ENCODE data around the gene FAM110A.

Gene FAM110A

DNA sequence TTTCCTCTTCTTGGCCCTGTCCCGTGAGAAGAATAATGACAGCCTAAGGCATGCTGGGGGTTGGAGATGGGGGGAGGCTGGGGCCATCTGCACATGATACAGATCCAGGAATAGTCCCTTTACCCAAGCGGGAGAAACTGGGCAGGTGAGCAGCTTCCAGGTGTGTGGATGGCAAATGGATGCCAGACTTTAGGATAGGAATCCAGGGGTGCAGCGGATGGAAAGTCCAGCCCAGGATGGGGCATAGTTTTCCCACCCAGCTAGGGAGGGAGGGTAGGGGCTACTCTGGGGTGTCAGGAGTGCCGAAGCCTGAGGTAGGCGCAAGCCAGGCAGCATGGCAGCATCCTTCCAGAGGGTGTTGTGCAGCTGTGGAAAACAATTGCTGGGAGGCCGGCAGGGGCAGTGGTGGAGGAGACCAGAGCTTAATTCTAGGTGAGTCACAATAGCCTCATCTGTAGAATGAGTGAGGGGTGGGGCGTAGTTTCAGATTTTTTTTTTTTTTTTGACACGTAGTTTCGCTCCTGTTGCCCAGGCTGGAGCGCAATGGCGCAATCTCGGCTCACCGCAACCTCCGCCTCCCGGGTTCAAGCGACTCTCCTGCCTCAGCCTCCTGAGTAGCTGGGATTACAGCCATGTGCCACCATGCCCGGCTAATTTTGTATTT lies 15.4 kb upstream of the FAM110A start:
- DNase-seq (ENCODE audit: extremely low spot score): no peak
- POLR2A ChIA-PET: interaction anchor here (1.2 kb wide), 1 partner anchor 139 kb away, joined by 3 read pairs; no protein-coding TSS in a partner anchor
- TF ChIP-seq TARDBP (IDR thresholded peaks at IDR 0.05): no peak
- no peak for TF ChIP-seq SP1 (IDR thresholded peaks at IDR 0.05)
- TF ChIP-seq LEF1 (IDR thresholded peaks at IDR 0.05; ENCODE audit: borderline replicate concordance): no peak
- no peak for TF ChIP-seq FOXM1 (IDR thresholded peaks at IDR 0.05; ENCODE audit: borderline replicate concordance)
- TF ChIP-seq CTBP1 (IDR thresholded peaks at IDR 0.05; ENCODE audit: borderline replicate concordance): no peak
- no peak for TF ChIP-seq BHLHE40 (IDR thresholded peaks at IDR 0.05; ENCODE audit: borderline replicate concordance)
- no peak for TF ChIP-seq FOXA1 (IDR thresholded peaks at IDR 0.05)
- no peak for TF ChIP-seq FOXK2 (IDR thresholded peaks at IDR 0.05)
- no peak for TF ChIP-seq NFRKB (IDR thresholded peaks at IDR 0.05)
- TF ChIP-seq, protein P1, sequence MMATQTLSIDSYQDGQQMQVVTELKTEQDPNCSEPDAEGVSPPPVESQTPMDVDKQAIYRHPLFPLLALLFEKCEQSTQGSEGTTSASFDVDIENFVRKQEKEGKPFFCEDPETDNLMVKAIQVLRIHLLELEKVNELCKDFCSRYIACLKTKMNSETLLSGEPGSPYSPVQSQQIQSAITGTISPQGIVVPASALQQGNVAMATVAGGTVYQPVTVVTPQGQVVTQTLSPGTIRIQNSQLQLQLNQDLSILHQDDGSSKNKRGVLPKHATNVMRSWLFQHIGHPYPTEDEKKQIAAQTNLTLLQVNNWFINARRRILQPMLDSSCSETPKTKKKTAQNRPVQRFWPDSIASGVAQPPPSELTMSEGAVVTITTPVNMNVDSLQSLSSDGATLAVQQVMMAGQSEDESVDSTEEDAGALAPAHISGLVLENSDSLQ (IDR thresholded peaks at IDR 0.05): no peak
- TF ChIP-seq ELF4 (IDR thresholded peaks at IDR 0.05): no peak
- CTCF ChIA-PET: interaction anchor here (0.7 to 4.2 kb wide), 4 partner anchors 15 to 374 kb away, joined by 3 to 31 read pairs (median 5); partner anchors contain the start of gene FAM110A

DNA sequence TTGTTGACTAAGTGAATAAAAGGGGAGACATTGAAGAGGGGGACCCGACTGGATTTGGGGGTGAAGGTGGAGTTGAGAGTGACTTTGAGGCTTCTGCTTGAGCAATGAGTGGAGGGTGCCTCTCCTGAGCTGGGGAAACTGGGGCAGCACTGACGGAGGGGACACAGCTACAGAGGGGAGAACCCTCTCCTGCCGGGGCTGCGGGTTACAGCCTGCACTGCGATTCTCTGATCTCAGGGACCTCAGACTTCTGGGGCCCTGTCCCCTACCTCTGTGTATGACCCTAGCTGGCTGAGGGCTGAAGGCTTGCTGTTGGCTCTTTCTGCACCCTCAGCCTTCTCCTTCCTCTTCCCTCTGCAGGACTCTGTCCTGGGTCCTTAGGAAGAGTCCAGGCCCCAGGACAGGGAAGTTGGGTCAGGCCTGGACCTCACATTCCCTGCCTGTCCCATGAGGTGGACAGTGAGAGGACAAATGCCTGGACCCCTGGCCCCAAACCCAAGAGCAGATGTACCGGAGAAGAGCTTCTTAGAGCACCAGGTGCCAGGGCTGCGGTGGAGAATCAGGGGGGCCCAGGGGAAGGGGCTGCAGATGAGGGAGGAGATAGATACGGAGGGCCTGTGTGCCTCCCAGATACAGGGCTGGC lies 13.7 kb upstream of the FAM110A start:
- DNase-seq (ENCODE audit: extremely low spot score): no peak
- no peak for TF ChIP-seq SUZ12 (IDR thresholded peaks at IDR 0.05)
- no peak for TF ChIP-seq FOXA1 (IDR thresholded peaks at IDR 0.05)
- no peak for TF ChIP-seq HDGF (IDR thresholded peaks at IDR 0.05; ENCODE audit: borderline replicate concordance)
- no peak for TF ChIP-seq TARDBP (IDR thresholded peaks at IDR 0.05)
- TF ChIP-seq FOXK2 (IDR thresholded peaks at IDR 0.05): no peak
- TF ChIP-seq, protein P1 (IDR thresholded peaks at IDR 0.05): no peak
- no peak for TF ChIP-seq NFRKB (IDR thresholded peaks at IDR 0.05)
- TF ChIP-seq BHLHE40 (IDR thresholded peaks at IDR 0.05; ENCODE audit: borderline replicate concordance): no peak
- no peak for TF ChIP-seq FOXM1 (IDR thresholded peaks at IDR 0.05; ENCODE audit: borderline replicate concordance)
- no peak for TF ChIP-seq CTBP1 (IDR thresholded peaks at IDR 0.05; ENCODE audit: borderline replicate concordance)
- no peak for TF ChIP-seq ZNF384 (IDR thresholded peaks at IDR 0.05)
- ChIA-PET POLR2A (no interaction called here), CTCF (no interaction called here)

DNA sequence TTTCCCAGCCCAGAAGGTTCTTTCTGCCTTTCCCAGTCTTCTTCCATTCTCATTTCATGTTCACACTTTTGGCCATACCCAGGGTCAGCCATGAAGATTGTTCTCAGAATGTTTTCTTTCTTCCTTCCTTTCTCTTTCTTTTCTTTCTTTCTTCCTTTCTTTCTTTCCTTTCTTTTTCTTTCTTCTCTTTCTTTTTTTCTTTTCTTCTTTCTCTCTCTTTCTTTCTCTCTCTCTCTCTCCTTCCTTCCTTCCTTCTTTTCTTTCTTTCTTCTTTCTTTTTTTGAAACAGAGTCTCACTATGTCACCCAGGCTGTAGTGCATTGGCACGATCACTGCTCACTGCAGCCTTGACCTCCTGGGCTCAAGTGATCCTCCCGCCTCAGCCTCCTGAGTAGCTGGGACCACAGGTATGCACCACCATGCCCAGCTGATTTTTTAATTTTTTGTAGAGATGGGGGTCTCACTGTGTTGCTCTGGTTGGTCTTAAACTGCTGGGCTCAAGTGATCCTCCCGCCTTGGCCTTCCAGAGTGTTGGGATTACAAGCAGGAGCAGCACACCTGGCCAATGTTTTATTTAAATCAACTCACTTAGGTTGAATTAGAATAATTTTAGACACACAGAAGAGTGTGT lies 13.1 kb upstream of the FAM110A start:
- ChIA-PET POLR2A (no interaction called here), CTCF (no interaction called here)
- TF ChIP-seq ZNF384 (IDR thresholded peaks at IDR 0.05) (no peak), FOXK2 (IDR thresholded peaks at IDR 0.05) (no peak), CTBP1 (IDR thresholded peaks at IDR 0.05; ENCODE audit: borderline replicate concordance) (no peak), L3MBTL2 (conservative IDR thresholded peaks at IDR 0.05) (no peak), BHLHE40 (IDR thresholded peaks at IDR 0.05; ENCODE audit: borderline replicate concordance) (no peak), FOXA1 (IDR thresholded peaks at IDR 0.05) (no peak), SP1 (IDR thresholded peaks at IDR 0.05) (no peak), LEF1 (IDR thresholded peaks at IDR 0.05; ENCODE audit: borderline replicate concordance) (no peak)
- no peak for DNase-seq (ENCODE audit: extremely low spot score)

DNA sequence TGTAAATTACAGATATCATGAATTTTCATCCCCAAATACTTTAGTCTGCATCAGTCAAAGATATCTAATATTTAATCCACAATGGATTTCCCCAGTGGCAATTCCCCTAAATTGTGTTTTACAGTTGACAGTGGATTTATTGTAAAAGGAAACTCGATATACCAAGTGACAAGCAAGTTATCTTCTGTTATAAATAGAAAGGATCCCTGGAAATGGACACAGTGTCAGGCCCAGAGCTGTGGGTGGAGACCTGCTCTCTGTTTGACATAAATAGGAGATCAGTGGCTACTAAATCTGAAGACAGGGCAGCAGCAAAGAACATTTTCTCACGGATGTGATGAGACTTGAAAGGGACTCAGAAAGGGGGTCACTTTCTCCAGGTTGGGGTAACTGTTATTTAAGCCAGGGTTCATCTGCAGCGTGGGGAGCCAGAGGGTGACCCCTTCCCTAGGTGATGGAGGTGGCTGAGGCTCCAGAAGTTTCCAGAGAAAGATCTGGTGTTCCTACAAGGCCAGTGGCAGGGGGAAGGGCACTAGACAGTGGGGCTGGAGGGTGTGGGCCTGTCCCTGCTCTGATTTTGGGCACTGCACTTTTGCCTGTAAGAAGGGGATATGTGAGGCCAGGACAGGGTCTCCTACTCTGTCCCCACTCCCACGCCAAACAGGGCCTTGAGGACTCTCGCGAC lies 12.3 kb upstream of the FAM110A start:
- ChIA-PET CTCF (no interaction called here), POLR2A (no interaction called here)
- no peak for DNase-seq (ENCODE audit: extremely low spot score)
- TF ChIP-seq BHLHE40 (IDR thresholded peaks at IDR 0.05; ENCODE audit: borderline replicate concordance) (no peak), TARDBP (IDR thresholded peaks at IDR 0.05) (no peak), CTBP1 (IDR thresholded peaks at IDR 0.05; ENCODE audit: borderline replicate concordance) (no peak), ARNT (IDR thresholded peaks at IDR 0.05) (no peak), L3MBTL2 (conservative IDR thresholded peaks at IDR 0.05) (no peak), ZNF384 (IDR thresholded peaks at IDR 0.05) (no peak), NFRKB (IDR thresholded peaks at IDR 0.05) (no peak), SP1 (IDR thresholded peaks at IDR 0.05) (no peak), ELF4 (IDR thresholded peaks at IDR 0.05) (no peak), SUZ12 (IDR thresholded peaks at IDR 0.05) (no peak)
- TF ChIP-seq, protein P1 (IDR thresholded peaks at IDR 0.05): no peak

DNA sequence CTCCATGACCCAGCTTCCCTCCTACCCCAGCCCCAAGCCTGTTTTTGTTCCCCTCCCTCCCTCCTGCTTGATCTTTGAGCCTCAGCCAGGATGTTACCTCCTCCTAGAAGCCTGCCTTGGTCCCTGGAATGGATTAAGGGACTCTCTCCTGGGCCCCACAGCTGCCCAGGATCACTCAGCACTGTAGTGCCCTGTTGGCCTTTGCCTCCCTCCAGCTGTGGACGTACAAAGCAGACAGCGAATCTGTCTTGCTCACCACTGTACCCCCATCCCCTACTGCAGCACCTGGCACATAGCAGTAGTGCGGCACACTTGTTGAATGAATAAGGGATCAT lies 11.8 kb upstream of the FAM110A start:
- ChIA-PET CTCF (no interaction called here), POLR2A (no interaction called here)
- TF ChIP-seq TARDBP (IDR thresholded peaks at IDR 0.05) (no peak), FOXM1 (IDR thresholded peaks at IDR 0.05; ENCODE audit: borderline replicate concordance) (no peak), ARNT (IDR thresholded peaks at IDR 0.05) (no peak), ELF4 (IDR thresholded peaks at IDR 0.05) (no peak), CTBP1 (IDR thresholded peaks at IDR 0.05; ENCODE audit: borderline replicate concordance) (no peak), FOXA1 (IDR thresholded peaks at IDR 0.05) (no peak), FOXK2 (IDR thresholded peaks at IDR 0.05) (no peak), SP1 (IDR thresholded peaks at IDR 0.05) (no peak), LEF1 (IDR thresholded peaks at IDR 0.05; ENCODE audit: borderline replicate concordance) (no peak)
- TF ChIP-seq, protein P1 (IDR thresholded peaks at IDR 0.05): no peak
- no peak for DNase-seq (ENCODE audit: extremely low spot score)

All from HEK293T (cell line).